GM18502 (cell line): Measurements from ENCODE around the gene ECE1.

Experiments
- ATAC-seq: cut with Tn5 transposase; IDR thresholded peaks from one replicate; pipeline ENCODE4 v1.9.1; 2021; ENCODE audit warnings: mild to moderate bottlenecking; ENCODE audit not compliant: unreplicated experiment, poor library complexity

Gene ECE1

GRCh38 chr1:21271550-21271949 lies 18.7 kb downstream of the ECE1 start:
- ATAC-seq = no peak

- peak; percentile 47 for ATAC-seq
Measured at GRCh38 chr1:21270086-21270689, 20.1 kb downstream of the ECE1 start.

- no peak for ATAC-seq
Measured at GRCh38 chr1:21269461-21270085, 20.7 kb downstream of the ECE1 start.

GRCh38 chr1:21268281-21269239 lies 21.7 kb downstream of the ECE1 start:
- ATAC-seq = no peak

- no peak for ATAC-seq
Measured at GRCh38 chr1:21267191-21268077, 22.8 kb downstream of the ECE1 start.

- ATAC-seq = no peak
Measured at GRCh38 chr1:21266119-21266774, 24.0 kb downstream of the ECE1 start.

GRCh38 chr1:21265644-21266043 lies 24.6 kb downstream of the ECE1 start:
- no peak for ATAC-seq

GRCh38 chr1:21264898-21265297 lies 25.4 kb downstream of the ECE1 start:
- ATAC-seq = no peak

- no peak for ATAC-seq
Measured at GRCh38 chr1:21263653-21264225, 26.5 kb downstream of the ECE1 start.

- no peak for ATAC-seq
Measured at GRCh38 chr1:21263052-21263429, 27.2 kb downstream of the ECE1 start.

- no peak for ATAC-seq
Measured at GRCh38 chr1:21262293-21263051, 27.8 kb downstream of the ECE1 start.

- ATAC-seq = no peak
Measured at GRCh38 chr1:21261551-21262292, 28.5 kb downstream of the ECE1 start.

- no peak for ATAC-seq
Measured at GRCh38 chr1:21260405-21261125, 29.7 kb downstream of the ECE1 start.

GRCh38 chr1:21259316-21260076 lies 30.8 kb downstream of the ECE1 start:
- no peak for ATAC-seq

GRCh38 chr1:21258331-21259134 lies 31.7 kb downstream of the ECE1 start:
- no peak for ATAC-seq
